Testis (tissue), 2 donors: ENCODE data around the gene PTPN9.

Experiments
- CTCF ChIP-seq, 3 experiments: fragments of 450-650 bp in 2 of 3; fragments of 200-600 bp in 1 of 3; sonication (generic) in 1 of 3; IDR thresholded peaks; one replicate each; pipeline ENCODE4 v1.5.1; 2016 to 2019; ENCODE audit warnings: antibody characterized with exemption in 3 of 3, mild to moderate bottlenecking in 2 of 3, moderate library complexity in 1 of 3
- POLR2A ChIP-seq: fragments of 450-650 bp; IDR thresholded peaks from one replicate; pipeline ENCODE4 v1.6.1; 2017; ENCODE audit warnings: antibody characterized with exemption, mild to moderate bottlenecking, moderate library complexity

- TF ChIP-seq CTCF (IDR thresholded peaks at IDR 0.05) = no peak
- TF ChIP-seq POLR2A = no peak
These were observed 147.8 kb downstream of the PTPN9 start for GRCh38 chr15:75431270-75431669.
